ENCODE measurements around the gene ARHGAP33.

Gene ARHGAP33

DNA sequence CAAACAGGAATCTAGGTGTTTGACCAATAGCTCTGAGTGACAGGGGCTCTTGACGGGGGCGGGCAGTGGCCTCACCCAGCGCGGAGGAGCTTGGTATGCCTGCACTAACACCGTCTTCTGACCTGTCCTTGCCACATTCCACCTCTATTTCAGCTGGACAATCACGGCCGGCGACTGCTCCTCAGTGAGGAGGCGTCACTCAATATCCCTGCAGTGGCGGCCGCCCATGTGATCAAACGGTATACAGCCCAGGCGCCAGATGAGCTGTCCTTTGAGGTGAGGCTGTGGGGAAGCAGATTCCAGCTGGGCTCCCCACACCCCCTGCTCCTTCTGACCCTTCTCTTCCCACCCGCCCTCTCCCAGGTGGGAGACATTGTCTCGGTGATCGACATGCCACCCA is 4.7 kb downstream of the ARHGAP33 start:
- H3K4me1 ChIP-seq (ENCODE audit: control extremely low read depth in 1 of 4, control insufficient read depth in 4 of 4, insufficient read depth in 4 of 4, low read length in 3 of 4), result peaks cover 0 to 10% (median 6%) of the 10 kb centered on the region in 4 experiments
- peaks cover 7 to 58% (median 28%) of the 10 kb centered on the region in 4 experiments for H3K36me3 ChIP-seq (ENCODE audit: control insufficient read depth in 4 of 4, insufficient read depth in 4 of 4, low read length in 3 of 4)
- POLR2A ChIA-PET, result no interaction called here
- CTCF ChIA-PET, result no interaction called here
- no peak overlapping the region for H3K27ac ChIP-seq (ENCODE audit: insufficient read depth in 1 of 2, low read depth in 1 of 2, low read length in 2 of 2, poor library complexity in 1 of 2, severe bottlenecking in 2 of 2)
- no peaks in the 10 kb centered on the region for H3K9me3 ChIP-seq (ENCODE audit: control extremely low read depth in 1 of 5, control insufficient read depth in 4 of 5, insufficient read depth in 2 of 5, low read depth in 1 of 5, low read length in 4 of 5)
- no peaks in the 10 kb centered on the region for H3K27me3 ChIP-seq (replicated peaks in 2 of 5; ENCODE audit: control insufficient read depth in 4 of 5, insufficient read depth in 5 of 5, low read length in 4 of 5)
- no peak for DNase-seq
- no peak overlapping the region for H3K4me3 ChIP-seq (ENCODE audit: control insufficient read depth in 1 of 7, extremely low read depth in 1 of 7, insufficient read depth in 4 of 7, low read depth in 2 of 7, low read length in 6 of 7)
- WGBS (ENCODE audit: insufficient coverage), result 97% methylated on average over 8 of the region's 16 CpGs

GRCh38 chr19:35780717-35781116 is 5.4 kb downstream of the ARHGAP33 start:
- whole genome bisulfite sequencing (ENCODE audit: insufficient coverage), result 98% methylated on average over 9 of the region's 20 CpGs
- H3K4me1 ChIP-seq (ENCODE audit: control extremely low read depth in 1 of 4, control insufficient read depth in 4 of 4, insufficient read depth in 4 of 4, low read length in 3 of 4), result peaks cover 0 to 9% (median 5%) of the 10 kb centered on the region in 4 experiments
- no peak for DNase-seq
- CTCF ChIA-PET, result no interaction called here
- H3K9me3 ChIP-seq (ENCODE audit: control extremely low read depth in 1 of 5, control insufficient read depth in 4 of 5, insufficient read depth in 2 of 5, low read depth in 1 of 5, low read length in 4 of 5), result no peaks in the 10 kb centered on the region
- peaks cover 7 to 64% (median 29%) of the 10 kb centered on the region in 4 experiments for H3K36me3 ChIP-seq (ENCODE audit: control insufficient read depth in 4 of 4, insufficient read depth in 4 of 4, low read length in 3 of 4)
- H3K27ac ChIP-seq (ENCODE audit: insufficient read depth in 1 of 2, low read depth in 1 of 2, low read length in 2 of 2, poor library complexity in 1 of 2, severe bottlenecking in 2 of 2), result no peak overlapping the region
- H3K4me3 ChIP-seq (ENCODE audit: control insufficient read depth in 1 of 7, extremely low read depth in 1 of 7, insufficient read depth in 4 of 7, low read depth in 2 of 7, low read length in 6 of 7), result no peak overlapping the region
- H3K27me3 ChIP-seq (replicated peaks in 2 of 5; ENCODE audit: control insufficient read depth in 4 of 5, insufficient read depth in 5 of 5, low read length in 4 of 5), result no peaks in the 10 kb centered on the region
- POLR2A ChIA-PET, result no interaction called here

- Histone ChIP-seq H3K9me3 (ENCODE audit: control extremely low read depth in 1 of 5, control insufficient read depth in 4 of 5, insufficient read depth in 2 of 5, low read depth in 1 of 5, low read length in 4 of 5) (no peaks in the 10 kb centered on the region), H3K27me3 (replicated peaks in 2 of 5; ENCODE audit: control insufficient read depth in 4 of 5, insufficient read depth in 5 of 5, low read length in 4 of 5) (no peaks in the 10 kb centered on the region), H3K36me3 (ENCODE audit: control insufficient read depth in 4 of 4, insufficient read depth in 4 of 4, low read length in 3 of 4) (peaks cover 7 to 72% (median 32%) of the 10 kb centered on the region in 4 experiments), H3K27ac (ENCODE audit: insufficient read depth in 1 of 2, low read depth in 1 of 2, low read length in 2 of 2, poor library complexity in 1 of 2, severe bottlenecking in 2 of 2) (no peak overlapping the region), H3K4me3 (ENCODE audit: control insufficient read depth in 1 of 7, extremely low read depth in 1 of 7, insufficient read depth in 4 of 7, low read depth in 2 of 7, low read length in 6 of 7) (no peak overlapping the region), H3K4me1 (ENCODE audit: control extremely low read depth in 1 of 4, control insufficient read depth in 4 of 4, insufficient read depth in 4 of 4, low read length in 3 of 4) (no peaks in the 10 kb centered on the region)
- 100% methylated on average over 6 of the region's 9 CpGs for whole genome bisulfite sequencing (ENCODE audit: insufficient coverage)
- ChIA-PET POLR2A (no interaction called here), CTCF (no interaction called here)
- DNase-seq, result no peak
Observed at GRCh38 chr19:35781650-35782049, 6.3 kb downstream of the ARHGAP33 start.

GRCh38 chr19:35782589-35782988 is 7.2 kb downstream of the ARHGAP33 start:
- DNase-seq, result no peak
- no peak overlapping the region for H3K27ac ChIP-seq (ENCODE audit: insufficient read depth in 1 of 2, low read depth in 1 of 2, low read length in 2 of 2, poor library complexity in 1 of 2, severe bottlenecking in 2 of 2)
- H3K4me3 ChIP-seq (ENCODE audit: control insufficient read depth in 1 of 7, extremely low read depth in 1 of 7, insufficient read depth in 4 of 7, low read depth in 2 of 7, low read length in 6 of 7), result no peak overlapping the region
- H3K4me1 ChIP-seq (ENCODE audit: control extremely low read depth in 1 of 4, control insufficient read depth in 4 of 4, insufficient read depth in 4 of 4, low read length in 3 of 4), result no peaks in the 10 kb centered on the region
- 98% methylated on average over 9 of the region's 12 CpGs for WGBS (ENCODE audit: insufficient coverage)
- no peaks in the 10 kb centered on the region for H3K9me3 ChIP-seq (ENCODE audit: control extremely low read depth in 1 of 5, control insufficient read depth in 4 of 5, insufficient read depth in 2 of 5, low read depth in 1 of 5, low read length in 4 of 5)
- no peaks in the 10 kb centered on the region for H3K27me3 ChIP-seq (replicated peaks in 2 of 5; ENCODE audit: control insufficient read depth in 4 of 5, insufficient read depth in 5 of 5, low read length in 4 of 5)
- ChIA-PET CTCF (interaction anchor here (0.7 kb wide), 1 partner anchor 11 kb away, joined by 3 read pairs; no protein-coding TSS in a partner anchor), POLR2A (no interaction called here)
- peaks cover 7 to 76% (median 32%) of the 10 kb centered on the region in 4 experiments for H3K36me3 ChIP-seq (ENCODE audit: control insufficient read depth in 4 of 4, insufficient read depth in 4 of 4, low read length in 3 of 4)

DNA sequence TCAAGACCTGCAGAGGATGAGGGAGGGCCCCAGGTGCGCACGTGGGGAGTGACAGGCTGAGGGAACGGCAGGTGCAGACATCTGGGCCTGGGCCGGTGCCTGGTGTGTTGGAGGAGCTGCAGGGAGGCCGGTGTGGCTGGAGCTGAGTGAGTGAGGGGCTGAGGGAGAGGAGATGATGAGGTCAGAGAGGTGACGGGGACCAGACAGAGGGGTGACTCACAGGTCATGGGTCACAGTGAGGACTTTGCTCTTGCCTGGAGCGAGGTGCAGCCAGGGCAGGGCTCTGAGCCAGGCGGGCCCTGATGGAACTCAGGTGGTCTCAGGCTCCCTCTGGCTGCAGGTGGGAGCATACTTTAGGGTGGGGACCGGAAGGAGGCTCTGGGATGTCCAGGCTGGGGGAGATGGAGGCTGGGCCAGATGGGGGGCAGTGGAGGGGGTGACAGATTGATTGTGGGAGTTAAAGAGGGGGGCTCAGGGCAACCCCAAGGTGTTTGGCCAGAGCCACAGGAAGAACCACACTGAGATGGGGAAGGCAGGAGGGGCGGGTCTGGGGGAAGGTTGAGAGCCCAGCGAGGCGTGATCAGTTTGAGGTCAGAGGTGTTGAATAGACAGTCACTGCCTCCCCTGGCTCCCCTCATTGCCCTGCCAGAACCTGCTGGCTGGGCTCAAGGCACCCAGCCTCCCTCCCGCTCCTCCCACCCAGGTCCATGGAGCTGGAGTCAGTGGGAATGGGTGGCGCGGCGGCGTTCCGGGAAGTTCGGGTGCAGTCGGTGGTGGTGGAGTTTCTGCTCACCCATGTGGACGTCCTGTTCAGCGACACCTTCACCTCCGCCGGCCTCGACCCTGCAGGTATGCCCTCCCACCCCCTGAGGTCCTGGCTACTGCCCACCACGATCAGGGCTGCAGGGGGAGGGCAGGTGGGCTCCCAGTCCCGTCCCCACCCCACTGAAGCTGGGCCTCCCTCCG is 8.4 kb downstream of the ARHGAP33 start:
- CTCF ChIA-PET, result no interaction called here
- H3K27ac ChIP-seq (ENCODE audit: insufficient read depth in 1 of 2, low read depth in 1 of 2, low read length in 2 of 2, poor library complexity in 1 of 2, severe bottlenecking in 2 of 2), result no peak overlapping the region
- no peak for DNase-seq
- peaks cover 6 to 66% (median 26%) of the 10 kb centered on the region in 4 experiments for H3K36me3 ChIP-seq (ENCODE audit: control insufficient read depth in 4 of 4, insufficient read depth in 4 of 4, low read length in 3 of 4)
- 99% methylated on average over 20 of the region's 28 CpGs for WGBS (ENCODE audit: insufficient coverage)
- POLR2A ChIA-PET, result no interaction called here
- H3K4me1 ChIP-seq (ENCODE audit: control extremely low read depth in 1 of 4, control insufficient read depth in 4 of 4, insufficient read depth in 4 of 4, low read length in 3 of 4), result no peaks in the 10 kb centered on the region
- no peaks in the 10 kb centered on the region for H3K9me3 ChIP-seq (ENCODE audit: control extremely low read depth in 1 of 5, control insufficient read depth in 4 of 5, insufficient read depth in 2 of 5, low read depth in 1 of 5, low read length in 4 of 5)
- no peaks in the 10 kb centered on the region for H3K27me3 ChIP-seq (replicated peaks in 2 of 5; ENCODE audit: control insufficient read depth in 4 of 5, insufficient read depth in 5 of 5, low read length in 4 of 5)
- H3K4me3 ChIP-seq (ENCODE audit: control insufficient read depth in 1 of 7, extremely low read depth in 1 of 7, insufficient read depth in 4 of 7, low read depth in 2 of 7, low read length in 6 of 7), result no peak overlapping the region

GRCh38 chr19:35784503-35785338 is 9.4 kb downstream of the ARHGAP33 start:
- Histone ChIP-seq H3K4me3 (ENCODE audit: control insufficient read depth in 1 of 7, extremely low read depth in 1 of 7, insufficient read depth in 4 of 7, low read depth in 2 of 7, low read length in 6 of 7) (no peak overlapping the region), H3K4me1 (ENCODE audit: control extremely low read depth in 1 of 4, control insufficient read depth in 4 of 4, insufficient read depth in 4 of 4, low read length in 3 of 4) (no peaks in the 10 kb centered on the region), H3K36me3 (ENCODE audit: control insufficient read depth in 4 of 4, insufficient read depth in 4 of 4, low read length in 3 of 4) (peaks cover 6 to 60% (median 21%) of the 10 kb centered on the region in 4 experiments), H3K27me3 (replicated peaks in 2 of 5; ENCODE audit: control insufficient read depth in 4 of 5, insufficient read depth in 5 of 5, low read length in 4 of 5) (no peaks in the 10 kb centered on the region), H3K27ac (ENCODE audit: insufficient read depth in 1 of 2, low read depth in 1 of 2, low read length in 2 of 2, poor library complexity in 1 of 2, severe bottlenecking in 2 of 2) (no peak overlapping the region), H3K9me3 (ENCODE audit: control extremely low read depth in 1 of 5, control insufficient read depth in 4 of 5, insufficient read depth in 2 of 5, low read depth in 1 of 5, low read length in 4 of 5) (no peaks in the 10 kb centered on the region)
- 97% methylated on average over 37 of the region's 45 CpGs for WGBS (ENCODE audit: insufficient coverage)
- DNase-seq, result no peak
- CTCF ChIA-PET, result no interaction called here
- POLR2A ChIA-PET, result no interaction called here

- CTCF ChIA-PET, result no interaction called here
- H3K27ac ChIP-seq (ENCODE audit: insufficient read depth in 1 of 2, low read depth in 1 of 2, low read length in 2 of 2, poor library complexity in 1 of 2, severe bottlenecking in 2 of 2), result no peak overlapping the region
- peaks cover 4 to 55% (median 17%) of the 10 kb centered on the region in 4 experiments for H3K36me3 ChIP-seq (ENCODE audit: control insufficient read depth in 4 of 4, insufficient read depth in 4 of 4, low read length in 3 of 4)
- H3K4me1 ChIP-seq (ENCODE audit: control extremely low read depth in 1 of 4, control insufficient read depth in 4 of 4, insufficient read depth in 4 of 4, low read length in 3 of 4), result no peaks in the 10 kb centered on the region
- H3K27me3 ChIP-seq (replicated peaks in 2 of 5; ENCODE audit: control insufficient read depth in 4 of 5, insufficient read depth in 5 of 5, low read length in 4 of 5), result no peaks in the 10 kb centered on the region
- H3K9me3 ChIP-seq (ENCODE audit: control extremely low read depth in 1 of 5, control insufficient read depth in 4 of 5, insufficient read depth in 2 of 5, low read depth in 1 of 5, low read length in 4 of 5), result no peaks in the 10 kb centered on the region
- DNase-seq, result no peak
- 94% methylated on average over 6 of the region's 10 CpGs for WGBS (ENCODE audit: insufficient coverage)
- POLR2A ChIA-PET, result no interaction called here
- no peak overlapping the region for H3K4me3 ChIP-seq (ENCODE audit: control insufficient read depth in 1 of 7, extremely low read depth in 1 of 7, insufficient read depth in 4 of 7, low read depth in 2 of 7, low read length in 6 of 7)
Observed at GRCh38 chr19:35785339-35785627, 9.9 kb downstream of the ARHGAP33 start.
